NCI-H1417 (cell line): ENCODE results near the gene TECTA.
A peak's percentile ranks its signal among the peaks of the same experiment; 100 is the strongest.

Source experiments
- DNase-seq, 3 experiments: peaks; one replicate each; lab custom pipeline; 2025; lab: John Stamatoyannopoulos, UW

TECTA gene

DNA sequence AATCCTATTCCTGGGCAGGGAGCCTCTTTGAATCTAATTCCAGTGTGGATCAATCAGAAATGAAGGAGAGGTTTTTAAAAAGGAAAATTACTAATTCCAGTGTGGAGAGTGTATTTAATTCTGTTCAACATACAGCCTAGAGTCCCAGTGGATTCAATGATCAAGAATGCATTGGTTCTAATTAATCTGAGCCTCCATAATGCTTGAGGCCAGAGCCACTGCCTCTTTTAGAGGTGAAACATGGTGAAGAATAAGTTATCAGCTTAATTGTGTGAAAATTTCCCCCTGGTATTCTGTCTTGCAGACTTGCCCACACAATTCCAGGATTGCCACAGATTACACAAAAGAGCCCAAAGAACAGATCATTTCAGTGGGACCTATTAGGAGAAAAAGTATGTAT, 87.7 kb downstream of the TECTA start:
- DNase-seq: no peak

DNA sequence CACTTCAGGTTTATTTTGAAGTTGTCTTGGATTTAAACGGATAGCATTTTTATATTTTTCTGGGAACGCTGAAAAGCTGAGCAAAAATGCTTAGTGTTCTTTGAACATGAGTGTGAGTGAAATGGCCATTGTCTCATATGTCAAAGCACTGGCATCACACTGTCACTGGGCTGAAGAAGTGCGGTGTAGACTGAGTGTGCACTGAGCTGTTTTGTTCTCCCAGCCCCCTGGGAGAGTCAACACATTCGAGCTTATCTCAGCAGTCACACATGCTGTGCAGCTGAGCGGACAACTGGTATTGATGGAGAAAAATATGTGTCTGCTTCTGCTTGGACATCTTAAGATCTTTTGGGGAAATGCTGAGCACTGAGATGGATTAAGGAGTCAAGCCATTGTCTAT, 90.8 kb downstream of the TECTA start:
- peak in 2 of 3 experiments; percentile 43 to 68 for DNase-seq

DNA sequence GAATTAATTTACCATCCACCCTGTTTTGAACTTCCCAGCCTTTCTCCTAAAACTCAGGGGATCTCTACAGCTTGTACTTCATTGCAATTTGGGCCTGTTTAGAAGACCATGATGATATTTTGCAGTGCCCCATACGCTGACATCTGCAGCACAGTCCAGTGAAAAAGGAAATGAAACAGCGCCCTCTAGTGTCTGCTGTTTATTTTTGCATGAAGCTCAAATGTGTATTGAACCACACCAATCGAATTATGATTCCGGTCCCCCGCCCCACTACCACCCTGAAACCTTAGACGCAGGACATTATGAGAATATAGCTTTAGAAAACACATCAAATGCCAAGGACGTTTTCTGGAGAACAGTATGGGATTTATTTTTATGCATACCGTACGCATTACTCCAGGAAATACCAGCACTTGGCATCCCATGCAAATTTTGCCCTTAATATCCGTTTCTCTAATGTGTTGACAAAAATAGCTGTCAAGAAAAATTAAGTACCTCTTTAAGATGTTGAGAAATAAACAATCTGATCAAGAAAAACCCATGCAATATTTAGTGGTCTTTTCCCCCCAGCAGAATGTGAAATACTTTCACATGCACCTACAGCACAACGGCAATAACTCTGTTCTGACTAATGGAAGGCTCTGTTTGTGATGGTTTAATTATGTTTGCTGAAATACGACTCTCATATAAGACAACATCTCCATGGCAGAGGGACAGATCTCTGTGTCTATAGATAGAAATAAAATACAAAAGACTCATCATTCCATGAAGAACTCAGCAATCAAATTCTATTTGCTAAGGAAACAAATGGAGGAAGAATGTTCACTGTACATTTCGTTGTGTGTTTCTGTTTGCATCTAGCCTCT, 93.9 kb downstream of the TECTA start:
- DNase-seq: peak; percentile 52 to 90 (median 84)

DNA sequence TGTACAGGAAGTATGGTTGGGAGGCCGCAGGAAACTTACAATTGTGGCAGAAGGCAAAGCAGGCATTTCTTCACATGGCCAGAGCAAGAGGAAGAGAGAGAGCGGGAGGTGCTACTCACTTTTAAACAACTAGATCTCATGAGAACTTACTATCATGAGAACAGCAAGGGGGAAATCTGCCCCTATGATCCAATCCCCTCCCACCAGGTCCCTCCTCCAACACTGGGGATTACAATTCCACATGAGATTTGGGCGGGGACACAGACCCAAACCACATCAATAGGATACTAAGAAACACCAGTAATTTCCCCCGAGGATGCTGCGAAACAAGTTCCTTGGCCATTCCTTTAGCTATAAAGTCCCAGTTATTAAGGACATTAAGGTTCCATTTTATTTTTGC, 97.4 kb downstream of the TECTA start:
- no peak for DNase-seq

DNA sequence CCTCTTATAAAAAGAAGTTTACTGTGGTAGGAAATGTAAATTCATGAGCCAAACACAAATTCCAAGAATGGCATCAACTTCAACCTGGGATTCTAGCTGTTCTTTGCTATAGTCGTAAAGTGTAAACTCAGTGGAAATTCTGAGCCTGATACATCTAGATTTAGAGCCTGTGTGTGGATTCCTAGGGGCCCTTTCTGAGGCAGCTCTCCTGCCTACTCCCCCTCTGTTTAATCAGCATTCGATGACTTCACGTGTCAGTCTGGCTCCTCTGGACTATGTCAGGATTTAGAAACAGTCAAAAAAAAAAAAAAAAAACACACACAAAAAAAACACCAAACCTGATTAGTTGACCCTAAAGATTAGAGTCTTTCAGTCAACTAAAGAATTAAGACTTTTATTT, 98.5 kb downstream of the TECTA start:
- no peak for DNase-seq

DNA sequence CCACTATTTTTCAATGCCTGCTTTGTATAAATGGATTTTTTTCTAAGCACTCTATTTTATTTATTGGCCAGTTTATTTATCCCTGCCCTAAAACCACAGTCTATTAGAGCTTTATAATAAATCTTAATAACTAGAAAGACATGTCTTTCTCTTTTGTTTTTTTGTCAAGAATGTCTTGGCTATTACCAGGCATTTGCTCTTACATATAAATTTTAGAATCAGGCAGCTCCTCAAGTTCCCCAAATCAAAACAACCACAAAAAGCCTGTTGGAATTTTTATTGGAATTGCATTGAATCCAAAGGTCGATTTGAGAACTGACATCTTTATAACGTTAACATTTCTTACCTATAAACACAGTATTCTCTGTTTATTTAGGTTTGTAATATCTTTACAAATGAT, 105.8 kb downstream of the TECTA start:
- no peak for DNase-seq

DNA sequence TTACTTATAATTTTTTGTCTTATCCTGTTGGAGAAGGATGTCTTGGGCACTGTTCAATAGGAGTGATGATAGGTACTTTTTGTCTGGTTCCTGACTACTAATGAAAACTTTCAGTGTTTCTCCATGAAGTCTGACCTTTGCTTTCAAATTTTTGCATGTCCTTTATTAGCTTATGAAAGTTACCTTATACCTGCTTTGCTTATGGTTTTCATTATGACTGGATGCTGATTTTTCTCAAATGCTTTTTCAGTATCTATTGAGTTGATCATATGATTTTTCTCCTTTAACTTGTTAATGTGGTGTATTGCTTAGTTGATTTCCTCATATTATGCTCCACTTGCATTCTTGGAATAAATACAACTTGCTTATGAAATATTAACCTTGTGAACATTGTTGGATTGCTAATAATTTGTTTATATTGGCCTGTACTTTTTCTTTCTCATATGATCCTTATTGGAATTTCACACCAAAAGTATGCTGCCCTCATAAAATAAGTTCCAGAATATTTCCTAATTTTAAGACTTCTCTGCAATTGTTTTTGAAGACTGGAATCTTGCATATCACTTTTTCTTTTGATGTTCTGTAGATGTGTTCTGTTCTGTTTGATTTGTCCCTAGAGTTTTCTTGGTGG, 106.6 kb downstream of the TECTA start:
- no peak for DNase-seq

DNA sequence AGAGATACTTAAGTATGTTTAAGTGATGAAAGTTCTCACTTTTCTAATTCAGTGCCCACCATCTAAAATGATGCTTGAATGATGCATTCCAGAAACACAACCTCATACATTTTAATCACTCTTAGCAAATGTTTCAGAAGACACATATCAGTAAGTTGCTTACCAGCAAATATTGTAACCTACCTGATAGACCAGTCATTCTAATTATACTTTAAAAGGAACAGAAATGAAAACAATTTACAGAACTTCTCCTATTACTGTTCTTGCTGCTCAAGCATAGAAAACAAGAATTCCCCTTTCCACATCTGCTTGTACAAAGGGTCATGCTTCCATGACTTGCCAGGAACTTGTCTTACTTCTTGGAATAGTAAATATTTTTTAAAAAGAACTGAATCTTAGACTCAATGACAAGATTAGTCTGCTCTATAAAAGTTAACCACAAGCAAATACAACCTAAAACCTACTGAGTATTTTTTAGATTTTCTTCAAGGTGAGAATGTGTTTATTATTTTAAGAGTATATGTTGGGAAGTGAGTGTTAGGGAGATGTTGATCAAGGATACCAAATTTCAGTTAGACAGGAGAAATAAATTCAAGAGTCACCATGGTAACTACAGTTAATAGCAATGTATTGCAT, 109.5 kb downstream of the TECTA start:
- no peak for DNase-seq

DNA sequence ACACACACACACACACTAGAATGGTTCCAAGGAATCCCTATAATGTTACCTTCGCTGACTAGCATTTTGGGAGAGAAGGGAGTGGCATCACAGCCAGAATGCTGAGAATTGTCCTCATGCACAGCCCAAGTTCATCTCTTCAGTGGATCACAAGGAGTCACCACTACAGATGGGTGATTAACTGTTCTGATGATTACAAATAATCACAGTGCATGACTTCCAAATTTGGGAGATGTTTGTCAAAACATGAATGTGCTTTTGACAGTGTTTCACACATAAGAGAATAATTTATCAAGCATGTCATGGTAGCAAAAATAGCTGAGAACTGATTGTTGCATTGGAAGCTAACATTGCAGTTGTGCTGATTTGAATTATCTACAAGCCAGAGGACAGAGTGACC, 110.6 kb downstream of the TECTA start:
- no peak for DNase-seq

DNA sequence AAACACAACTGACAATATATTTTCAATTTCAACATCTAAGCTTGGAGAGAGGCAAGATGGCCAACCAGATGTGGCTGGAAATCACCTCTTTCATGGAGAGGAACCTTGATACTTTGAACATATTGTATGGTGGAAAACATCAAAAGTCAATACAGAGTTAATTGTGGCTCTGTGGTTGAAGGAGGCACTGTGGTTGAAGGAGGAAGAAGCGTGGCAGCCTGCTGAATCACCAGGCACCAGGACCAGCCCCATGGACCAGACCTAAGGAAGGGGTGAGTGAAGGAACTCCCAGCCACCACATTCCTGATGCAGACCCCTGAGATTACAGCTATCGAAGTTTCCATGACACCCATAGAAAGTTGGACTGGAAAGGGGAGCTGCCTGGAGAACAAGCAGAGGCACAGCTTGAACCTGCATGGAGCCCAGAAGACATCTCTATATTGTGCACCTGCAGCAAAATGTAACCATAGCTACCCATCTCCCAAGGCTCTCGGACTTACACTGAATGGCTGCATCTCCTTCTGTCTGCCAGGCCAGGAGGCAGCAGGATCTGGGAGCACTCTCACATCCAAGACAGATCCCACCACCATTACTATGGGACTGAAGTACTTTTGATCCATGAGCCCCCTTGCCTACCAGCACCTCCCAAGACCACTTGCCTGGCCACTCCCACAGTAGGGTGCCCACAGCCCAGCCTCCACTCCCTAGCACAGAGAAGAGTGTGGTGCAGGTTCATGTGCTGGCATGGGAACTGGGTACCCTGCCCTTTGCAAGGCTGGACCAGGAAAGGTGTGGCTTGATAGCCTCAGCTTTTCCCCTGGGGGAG, 111.7 kb downstream of the TECTA start:
- no peak for DNase-seq

DNA sequence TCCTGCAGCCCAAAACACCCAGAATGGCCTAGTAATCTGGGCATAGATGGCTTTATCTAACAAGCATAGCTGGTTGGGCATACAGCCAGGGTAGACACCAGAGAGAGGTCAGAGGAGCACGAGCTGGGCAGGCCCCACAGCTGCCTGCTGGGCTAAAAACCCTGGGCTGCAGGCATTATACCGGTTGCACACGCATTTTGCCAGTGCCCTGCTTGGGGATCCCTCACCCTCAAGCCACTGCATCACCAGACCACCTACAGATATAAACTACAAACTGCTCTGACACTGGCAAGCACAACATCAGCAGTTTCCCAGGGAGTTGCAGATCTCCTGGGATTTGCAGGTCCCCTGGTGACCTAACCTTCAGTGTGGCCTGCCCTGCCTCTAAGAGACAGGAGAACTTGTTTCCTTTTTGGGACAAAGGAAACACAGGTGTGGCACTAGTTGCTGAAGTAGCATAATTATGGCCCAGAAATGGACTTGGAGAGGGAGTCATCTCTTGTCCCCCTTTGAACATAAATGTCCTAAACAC, 112.4 kb downstream of the TECTA start:
- no peak for DNase-seq

DNA sequence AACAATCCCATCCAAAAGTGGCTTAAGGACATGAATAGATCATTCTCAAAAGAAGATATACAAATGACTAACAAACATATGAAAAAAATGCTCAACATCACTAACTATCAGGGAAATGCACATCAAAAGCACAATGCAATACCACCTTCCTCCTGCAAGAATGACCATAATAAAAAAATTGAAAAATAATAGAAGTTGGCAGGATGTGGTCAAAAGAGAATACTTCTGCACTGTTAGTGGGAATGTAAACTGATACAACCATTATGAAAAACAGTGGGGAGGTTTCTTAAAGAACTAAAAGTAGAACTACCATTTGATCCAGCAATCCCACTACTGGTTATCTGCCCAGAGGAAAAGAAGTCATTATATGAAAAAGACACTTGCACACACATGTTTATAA, 113.8 kb downstream of the TECTA start:
- DNase-seq: no peak

DNA sequence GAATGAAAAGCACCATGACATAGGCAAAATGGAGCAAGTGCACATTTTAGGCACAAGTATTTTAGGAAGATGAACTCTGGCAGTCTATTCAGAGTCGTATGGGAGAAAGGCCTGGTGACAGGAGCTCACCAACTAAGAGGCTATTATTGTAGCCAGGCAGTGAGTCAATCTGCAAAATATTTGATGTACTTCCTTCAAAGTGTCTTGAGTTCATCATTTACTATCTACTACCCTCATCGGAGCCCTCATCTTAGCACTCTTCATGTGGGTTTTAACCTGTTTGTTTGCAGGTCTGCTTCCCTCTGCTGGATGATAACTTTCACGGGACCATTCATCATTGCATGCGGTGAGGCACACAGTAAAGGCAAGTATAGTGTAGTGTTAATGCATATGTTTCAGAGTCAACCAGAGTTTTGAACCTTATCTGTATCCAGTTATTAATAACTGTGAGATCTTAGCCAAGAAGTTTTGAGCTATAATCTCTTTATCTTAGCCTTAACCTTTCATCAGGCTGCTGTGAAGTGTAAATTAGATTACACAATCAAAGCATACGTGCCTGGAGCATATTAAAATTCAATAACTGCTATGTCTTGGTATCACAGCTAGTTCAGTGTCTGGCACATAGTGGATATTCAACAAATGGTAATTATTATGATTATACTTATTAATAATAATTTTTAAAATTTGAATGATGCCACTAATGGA, 120.6 kb downstream of the TECTA start:
- no peak for DNase-seq

DNA sequence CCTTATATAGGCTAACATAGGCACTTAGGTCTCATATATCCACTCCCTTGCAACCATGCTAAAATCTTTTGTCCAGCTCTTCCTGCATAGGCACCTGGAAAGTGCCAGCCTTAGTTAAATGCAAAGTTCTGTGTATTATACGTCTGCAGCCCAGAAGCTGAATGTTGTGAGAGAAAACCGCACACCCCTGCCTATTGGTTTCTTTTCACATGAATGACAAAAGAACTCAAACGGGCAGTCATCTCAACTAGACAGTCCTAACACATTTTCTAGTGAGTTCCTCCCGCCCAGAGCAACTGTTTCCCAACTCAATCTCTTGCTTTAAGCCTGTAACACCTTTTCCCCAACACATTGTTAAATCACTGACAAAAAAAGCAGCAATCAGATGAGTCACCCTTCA, 122.1 kb downstream of the TECTA start:
- no peak for DNase-seq

DNA sequence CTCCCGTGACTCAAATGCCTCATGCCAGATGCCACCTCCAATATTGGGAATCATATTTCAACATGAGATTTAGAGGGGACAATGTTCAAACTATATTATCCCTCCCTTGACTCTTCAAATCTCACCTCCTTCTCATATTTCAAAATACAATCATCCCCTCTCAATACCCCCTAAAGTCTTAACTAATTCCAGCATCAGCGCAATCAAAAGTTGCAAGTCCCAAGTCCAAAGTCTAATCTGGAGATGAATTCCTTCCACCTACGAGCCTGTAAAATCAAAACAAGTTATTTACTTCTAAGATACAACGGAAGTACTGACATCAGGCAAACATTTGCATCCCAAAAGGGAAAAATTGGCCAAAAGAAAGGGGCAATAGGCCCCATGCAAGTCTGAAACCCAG, 124.3 kb downstream of the TECTA start:
- no peak for DNase-seq

DNA sequence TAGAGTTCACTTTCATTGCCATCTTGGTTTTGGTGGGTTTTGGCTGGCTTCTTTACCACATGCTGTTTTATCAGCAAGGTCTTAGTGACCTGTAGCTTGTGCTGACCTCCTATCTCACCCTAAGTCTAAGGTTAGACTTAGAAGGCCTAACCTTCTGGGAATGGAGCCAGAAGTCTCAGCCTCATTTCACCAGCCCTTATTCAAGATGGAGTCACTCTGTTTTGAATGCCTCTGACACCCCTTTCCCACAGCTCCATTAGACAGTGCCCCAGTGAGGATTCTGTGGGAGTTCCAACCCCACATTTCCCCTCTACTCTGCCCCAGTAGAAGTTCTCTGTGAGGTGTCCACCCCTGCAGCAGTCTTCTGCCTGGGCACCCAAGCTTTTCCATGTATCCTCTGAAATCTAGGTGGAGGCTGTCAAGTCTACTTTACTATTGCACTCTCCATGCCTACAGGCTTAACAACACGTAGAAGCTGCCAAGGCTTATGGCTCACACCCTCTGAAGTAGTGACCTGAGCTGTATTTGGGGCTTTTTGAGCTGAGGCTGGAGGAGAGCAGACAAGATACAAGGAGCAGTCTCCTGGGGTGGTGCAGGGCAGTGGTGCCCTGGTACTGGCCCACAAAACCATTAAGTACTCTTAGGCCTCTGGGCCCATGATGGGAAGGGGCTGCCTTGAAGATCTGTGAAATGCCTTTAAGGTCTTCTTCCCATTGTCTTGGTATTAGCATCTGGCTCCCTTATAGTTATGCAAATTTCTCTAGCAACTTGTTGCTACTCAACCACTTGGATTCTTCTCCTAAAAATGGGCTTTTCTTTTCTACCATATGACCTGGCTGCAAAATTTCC, 125.6 kb downstream of the TECTA start:
- DNase-seq: no peak

DNA sequence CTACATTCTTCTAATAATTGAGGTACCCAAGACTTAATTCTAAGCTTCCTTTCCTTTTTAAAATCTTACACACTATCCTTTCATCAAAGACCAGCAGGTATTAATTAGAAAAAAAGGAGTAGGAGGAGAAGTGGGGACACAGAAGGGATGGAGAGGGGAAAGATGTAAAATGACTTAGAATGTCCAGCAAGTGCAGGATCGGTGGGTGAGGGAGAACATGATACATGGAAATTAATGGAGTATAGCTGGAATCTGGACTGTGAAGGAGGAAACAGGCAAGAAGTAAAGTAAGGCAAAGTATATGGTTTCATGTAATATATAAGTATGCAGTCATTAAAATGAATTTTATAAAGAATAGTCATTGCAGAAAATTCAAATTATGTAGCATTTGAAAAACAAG, 127.8 kb downstream of the TECTA start:
- no peak for DNase-seq

DNA sequence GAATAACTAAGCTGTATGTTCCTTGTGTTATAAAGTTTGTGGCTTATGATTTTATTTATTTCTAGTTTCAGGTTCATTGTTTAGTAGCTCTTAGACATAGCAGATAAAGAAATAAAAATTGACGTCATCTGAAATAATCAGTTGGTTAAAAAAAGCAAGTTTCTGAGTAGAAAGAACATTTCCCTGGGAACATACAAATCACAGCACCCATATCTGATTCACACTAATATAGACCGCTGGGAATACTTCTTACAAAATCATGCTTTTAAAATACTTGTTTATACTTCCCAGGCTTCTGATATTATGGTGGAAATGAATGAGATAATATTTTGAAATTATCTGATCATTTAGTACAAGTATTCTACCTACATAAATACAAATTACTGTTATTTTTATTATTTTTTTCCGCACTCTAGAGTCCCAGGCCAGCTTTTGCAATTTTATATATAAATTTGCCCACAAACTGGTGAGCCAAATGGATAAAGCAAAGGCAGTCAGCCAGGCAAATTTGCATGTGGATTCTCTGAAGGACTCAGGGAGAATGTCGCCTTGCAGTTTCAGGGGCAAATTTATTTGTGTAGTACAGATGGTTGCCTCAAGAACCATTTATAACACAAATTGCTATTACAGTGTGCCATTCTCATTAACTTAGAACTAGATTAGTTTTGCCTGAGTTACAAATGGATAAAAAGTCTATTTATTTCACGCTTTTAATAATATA, 128.6 kb downstream of the TECTA start:
- DNase-seq: no peak

DNA sequence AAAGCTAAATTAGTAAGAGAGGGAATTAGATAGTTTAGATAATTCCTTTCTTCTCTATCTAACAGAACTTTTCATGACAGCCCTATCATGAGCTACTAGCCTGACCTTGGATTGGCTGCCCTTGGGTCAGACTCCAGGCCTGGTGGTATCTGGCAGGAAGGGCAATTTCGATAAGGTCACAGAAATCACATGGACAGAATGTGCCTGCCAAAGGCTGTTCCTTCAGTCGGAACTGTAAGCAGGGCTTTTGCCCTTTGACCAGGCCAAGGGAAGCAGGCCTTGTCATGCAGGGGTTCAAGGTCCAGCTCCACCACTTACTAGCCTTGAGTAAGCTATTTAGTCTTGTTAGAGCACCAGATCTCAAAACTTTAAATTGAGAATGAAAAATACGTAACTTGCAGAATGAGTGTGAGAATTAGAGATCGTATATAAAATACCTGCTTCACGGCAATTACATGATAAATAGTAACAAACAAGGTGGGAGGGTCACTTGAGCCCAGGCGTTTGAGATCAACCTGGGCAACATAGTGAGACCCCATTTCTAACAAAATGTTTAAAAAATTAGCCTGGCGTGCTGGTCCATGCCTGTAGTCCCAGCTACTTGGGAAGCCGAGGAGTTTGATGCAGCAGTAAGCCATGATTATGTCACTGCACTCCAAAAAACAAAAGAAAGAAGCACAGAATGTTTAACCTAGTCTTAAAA, 130.7 kb downstream of the TECTA start:
- no peak for DNase-seq
